GM12878 (cell line): ENCODE results near the gene ANAPC5.

Experiments used
- BMI1 ChIP-seq: fragments of 450-650 bp; IDR thresholded peaks from 2 replicates; pipeline ENCODE4 v1.6.1; 2016; ENCODE audit warnings: mild to moderate bottlenecking, moderate library complexity, borderline replicate concordance
- CTCF ChIP-seq, 3 experiments: IDR thresholded peaks in 2 of 3; conservative IDR thresholded peaks in 1 of 3; 2 replicates each; pipeline ENCODE4 v1.5.1; 2011; ENCODE audit warnings: low read depth in 3 of 3, low read length in 3 of 3, mild to moderate bottlenecking in 3 of 3, control low read depth in 2 of 3, moderate library complexity in 2 of 3, inconsistent platforms in 1 of 3, mixed read lengths in 1 of 3; ENCODE audit not compliant: control insufficient read depth in 2 of 3, insufficient read depth in 1 of 3; ENCODE audit errors: extremely low read depth in 1 of 3
- E2F8 ChIP-seq: fragments of 450-650 bp; IDR thresholded peaks from 2 replicates; pipeline ENCODE4 v1.6.1; 2018; ENCODE audit warnings: mild to moderate bottlenecking, low read depth, moderate library complexity; ENCODE audit not compliant: partially characterized antibody
- EZH2 ChIP-seq: IDR thresholded peaks from 2 replicates; pipeline ENCODE4 v1.6.1; 2012; ENCODE audit warnings: low read depth, mild to moderate bottlenecking, control low read depth, inconsistent platforms, low read length, borderline replicate concordance; ENCODE audit not compliant: control insufficient read depth
- MAX ChIP-seq: IDR thresholded peaks from 2 replicates; pipeline ENCODE4 v1.6.1; 2012; ENCODE audit warnings: low read depth, low read length, improper control_type of control experiment
- POLR2A ChIP-seq: IDR thresholded peaks from 2 replicates; pipeline ENCODE4 v1.6.1; 2011; ENCODE audit warnings: low read depth, mild to moderate bottlenecking, low read length
- POLR2AphosphoS5 ChIP-seq: IDR thresholded peaks from 2 replicates; pipeline ENCODE4 v1.6.1; 2011; ENCODE audit warnings: mild to moderate bottlenecking, low read length, inconsistent platforms
- SIN3A ChIP-seq: IDR thresholded peaks from 2 replicates; pipeline ENCODE4 v1.6.1; 2012; ENCODE audit warnings: low read depth, low read length, improper control_type of control experiment
- SRF ChIP-seq, 2 experiments: IDR thresholded peaks; 2 replicates each; pipeline ENCODE4 v1.6.1; 2011; ENCODE audit warnings: low read depth in 2 of 2, low read length in 2 of 2, mild to moderate bottlenecking in 1 of 2, moderate library complexity in 1 of 2
- STAT3 ChIP-seq: IDR thresholded peaks from 2 replicates; pipeline ENCODE4 v1.6.1; 2011; ENCODE audit warnings: low read depth, low read length, improper control_type of control experiment
- USF2 ChIP-seq: IDR thresholded peaks from 2 replicates; pipeline ENCODE4 v1.6.1; 2011; ENCODE audit warnings: low read depth, low read length, improper control_type of control experiment, borderline replicate concordance
- ZZZ3 ChIP-seq: IDR thresholded peaks from 2 replicates; pipeline ENCODE4 v1.6.1; 2011; ENCODE audit warnings: low read depth; ENCODE audit not compliant: control insufficient read depth, insufficient read length

- TF ChIP-seq POLR2A (no peak), STAT3 (no peak), ZZZ3 (no peak), MAX (no peak), SIN3A (no peak), EZH2 (no peak), SRF (IDR thresholded peaks at IDR 0.05; ENCODE audit: low read depth in 2 of 2, low read length in 2 of 2) (no peak), CTCF (IDR thresholded peaks at IDR 0.05 in 2 of 3, conservative IDR thresholded peaks at IDR 0.05 in 1 of 3; ENCODE audit: control insufficient read depth in 2 of 3, extremely low read depth in 1 of 3, insufficient read depth in 1 of 3, low read depth in 3 of 3, low read length in 3 of 3) (no peak), USF2 (no peak), BMI1 (no peak), POLR2AphosphoS5 (no peak), E2F8 (no peak)
Observed at GRCh38 chr12:121314431-121314830, 37.8 kb downstream of the ANAPC5 start.
